ENCODE data around the gene MAPK4. TPM values are rescaled to one million over a fixed set of nuclear protein-coding genes. Genes with fewer than 3 reads are reported as not detected.

The MAPK4 gene
- total RNA-seq, 2 donors from 2014 or later, result 2.0 to 3.8 TPM

DNA sequence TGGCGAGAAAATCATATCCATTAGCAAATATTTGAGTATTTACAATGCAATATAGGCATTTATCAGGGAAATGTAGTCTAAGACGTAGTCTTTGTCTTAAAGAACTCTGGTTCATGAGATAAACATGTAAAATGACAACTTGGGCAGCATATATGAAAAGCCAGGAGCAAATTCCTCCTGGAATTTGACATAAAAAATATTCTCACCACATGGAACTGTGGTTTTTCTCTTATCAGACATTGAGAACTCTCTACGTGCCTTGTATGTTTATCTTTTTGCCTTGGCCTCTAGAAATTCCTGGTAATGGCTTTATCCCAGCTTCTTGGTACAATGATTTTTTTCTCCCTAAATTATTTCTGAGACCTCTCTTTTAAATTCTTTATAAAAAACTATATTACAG lies 2.8 kb downstream of the MAPK4 start:
- H3K9ac ChIP-seq (ENCODE audit: extremely low read depth, low read length, poor library complexity, severe bottlenecking), result no peak overlapping the region
- no peaks in the 10 kb centered on the region for H3K36me3 Mint-ChIP-seq (ENCODE audit: low read depth)
- H3K27me3 ChIP-seq (ENCODE audit: control insufficient read depth, insufficient read depth, low read length, poor library complexity, severe bottlenecking), result peaks cover 50% of the 10 kb centered on the region
- TF ChIP-seq, protein P1, sequence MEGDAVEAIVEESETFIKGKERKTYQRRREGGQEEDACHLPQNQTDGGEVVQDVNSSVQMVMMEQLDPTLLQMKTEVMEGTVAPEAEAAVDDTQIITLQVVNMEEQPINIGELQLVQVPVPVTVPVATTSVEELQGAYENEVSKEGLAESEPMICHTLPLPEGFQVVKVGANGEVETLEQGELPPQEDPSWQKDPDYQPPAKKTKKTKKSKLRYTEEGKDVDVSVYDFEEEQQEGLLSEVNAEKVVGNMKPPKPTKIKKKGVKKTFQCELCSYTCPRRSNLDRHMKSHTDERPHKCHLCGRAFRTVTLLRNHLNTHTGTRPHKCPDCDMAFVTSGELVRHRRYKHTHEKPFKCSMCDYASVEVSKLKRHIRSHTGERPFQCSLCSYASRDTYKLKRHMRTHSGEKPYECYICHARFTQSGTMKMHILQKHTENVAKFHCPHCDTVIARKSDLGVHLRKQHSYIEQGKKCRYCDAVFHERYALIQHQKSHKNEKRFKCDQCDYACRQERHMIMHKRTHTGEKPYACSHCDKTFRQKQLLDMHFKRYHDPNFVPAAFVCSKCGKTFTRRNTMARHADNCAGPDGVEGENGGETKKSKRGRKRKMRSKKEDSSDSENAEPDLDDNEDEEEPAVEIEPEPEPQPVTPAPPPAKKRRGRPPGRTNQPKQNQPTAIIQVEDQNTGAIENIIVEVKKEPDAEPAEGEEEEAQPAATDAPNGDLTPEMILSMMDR (conservative IDR thresholded peaks at IDR 0.05), result no peak
- no peak overlapping the region for H3K4me3 Mint-ChIP-seq
- peaks cover 3% of the 10 kb centered on the region for H3K4me1 ChIP-seq (ENCODE audit: control insufficient read depth, insufficient read depth, low read length)
- H3K27me3 Mint-ChIP-seq (ENCODE audit: insufficient read depth), result peaks cover 61% of the 10 kb centered on the region
- no peak overlapping the region for H3K27ac ChIP-seq (ENCODE audit: low read depth, low read length)
- H3K4me1 Mint-ChIP-seq, result peaks cover 11% of the 10 kb centered on the region
- no peak for DNase-seq
- no peaks in the 10 kb centered on the region for H3K36me3 ChIP-seq (ENCODE audit: control insufficient read depth, insufficient read depth, low read length)
- no peaks in the 10 kb centered on the region for H3K9me3 Mint-ChIP-seq
- 85 to 94% methylated on average over 2 to 3 of the region's 3 CpGs for WGBS, 2 experiments (ENCODE audit: insufficient coverage in 1 of 2, insufficient read length in 1 of 2)
- no peak overlapping the region for H3K4me3 ChIP-seq (ENCODE audit: low read length)
- no peaks in the 10 kb centered on the region for H3K9me3 ChIP-seq (ENCODE audit: control insufficient read depth, low read length)
- no peak overlapping the region for H3K27ac Mint-ChIP-seq

- no peak overlapping the region for H3K4me3 ChIP-seq (ENCODE audit: low read length)
- no peaks in the 10 kb centered on the region for H3K36me3 Mint-ChIP-seq (ENCODE audit: low read depth)
- 70 to 73% methylated on average over 2 to 3 of the region's 3 CpGs for WGBS, 2 experiments (ENCODE audit: insufficient coverage in 1 of 2, insufficient read length in 1 of 2)
- H3K9me3 ChIP-seq (ENCODE audit: control insufficient read depth, low read length), result peaks cover 3% of the 10 kb centered on the region
- peaks cover 3% of the 10 kb centered on the region for H3K9me3 Mint-ChIP-seq
- peaks cover 54% of the 10 kb centered on the region for H3K27me3 Mint-ChIP-seq (ENCODE audit: insufficient read depth)
- DNase-seq, result peak; percentile 64
- peaks cover 43% of the 10 kb centered on the region for H3K27me3 ChIP-seq (ENCODE audit: control insufficient read depth, insufficient read depth, low read length, poor library complexity, severe bottlenecking)
- TF ChIP-seq, protein P1 (conservative IDR thresholded peaks at IDR 0.05), result no peak
- no peaks in the 10 kb centered on the region for H3K36me3 ChIP-seq (ENCODE audit: control insufficient read depth, insufficient read depth, low read length)
- H3K27ac Mint-ChIP-seq, result no peak overlapping the region
- H3K4me3 Mint-ChIP-seq, result no peak overlapping the region
- no peak overlapping the region for H3K27ac ChIP-seq (ENCODE audit: low read depth, low read length)
- H3K4me1 ChIP-seq (ENCODE audit: control insufficient read depth, insufficient read depth, low read length), result peaks cover 3% of the 10 kb centered on the region
- H3K9ac ChIP-seq (ENCODE audit: extremely low read depth, low read length, poor library complexity, severe bottlenecking), result no peak overlapping the region
- H3K4me1 Mint-ChIP-seq, result peaks cover 11% of the 10 kb centered on the region
Measured at GRCh38 chr18:50563376-50563775, 3.5 kb downstream of the MAPK4 start.

DNA sequence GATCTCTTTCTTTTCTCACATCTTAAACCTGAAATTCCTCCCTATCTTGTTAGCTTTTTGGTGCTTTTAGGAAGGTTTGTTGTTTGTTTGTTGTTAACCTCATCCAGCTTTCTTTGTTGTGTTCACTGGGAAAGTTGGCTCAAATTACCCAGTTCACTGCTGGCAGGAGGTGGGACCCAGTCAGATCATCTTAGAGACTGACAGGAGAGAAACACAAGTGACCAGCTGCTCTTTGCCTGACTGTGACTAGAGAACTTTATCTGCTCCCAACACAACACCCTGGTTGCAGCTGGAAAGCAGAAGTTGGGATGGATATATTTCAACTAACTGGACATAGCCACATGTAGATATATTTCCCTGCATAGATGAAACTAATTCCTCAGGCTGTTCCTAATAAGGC lies 10.0 kb downstream of the MAPK4 start:
- no peak overlapping the region for H3K27ac ChIP-seq (ENCODE audit: low read depth, low read length)
- H3K4me1 Mint-ChIP-seq, result peaks cover 6% of the 10 kb centered on the region
- TF ChIP-seq, protein P1 (conservative IDR thresholded peaks at IDR 0.05), result no peak
- peaks cover 11% of the 10 kb centered on the region for H3K9me3 Mint-ChIP-seq
- no peak overlapping the region for H3K4me3 Mint-ChIP-seq
- peaks cover 6% of the 10 kb centered on the region for H3K27me3 Mint-ChIP-seq (ENCODE audit: insufficient read depth)
- H3K27ac Mint-ChIP-seq, result no peak overlapping the region
- peaks cover 11% of the 10 kb centered on the region for H3K9me3 ChIP-seq (ENCODE audit: control insufficient read depth, low read length)
- peaks cover 4% of the 10 kb centered on the region for H3K4me1 ChIP-seq (ENCODE audit: control insufficient read depth, insufficient read depth, low read length)
- H3K27me3 ChIP-seq (ENCODE audit: control insufficient read depth, insufficient read depth, low read length, poor library complexity, severe bottlenecking), result peaks cover 2% of the 10 kb centered on the region
- no peak for DNase-seq
- peaks cover 6% of the 10 kb centered on the region for H3K36me3 Mint-ChIP-seq (ENCODE audit: low read depth)
- no peaks in the 10 kb centered on the region for H3K36me3 ChIP-seq (ENCODE audit: control insufficient read depth, insufficient read depth, low read length)
- H3K4me3 ChIP-seq (ENCODE audit: low read length), result no peak overlapping the region
- H3K9ac ChIP-seq (ENCODE audit: extremely low read depth, low read length, poor library complexity, severe bottlenecking), result no peak overlapping the region

All from endodermal cell (in vitro differentiated cells).